ENCODE results near the gene NAT8.
"Not testable (repeated sequence)": the region's sequence is repeated elsewhere in the genome, so short reads cannot be mapped to it uniquely, and the experiment has no call there.

NAT8 gene

GRCh38 chr2:73614105-73614504, 28.1 kb downstream of the NAT8 start:
- WGBS (ENCODE audit: extremely low coverage, insufficient coverage, low lambda C conversion rate): no CpG with 5 or more reads among the region's 3 CpGs
- Histone ChIP-seq H3K23ac (ENCODE audit: low read length) (no peak overlapping the region), H2BK120ac (ENCODE audit: low read depth, low read length) (no peak overlapping the region), H3K27me3 (ENCODE audit: insufficient read depth, low read length, poor library complexity) (no peaks in the 10 kb centered on the region), H2BK15ac (replicated peaks; ENCODE audit: low read depth) (no peak overlapping the region), H3K79me1 (ENCODE audit: low read length) (no peaks in the 10 kb centered on the region), H3K36me3 (ENCODE audit: control insufficient read depth, insufficient read depth, low read length) (no peaks in the 10 kb centered on the region), H3K56ac (ENCODE audit: low read length) (no peak overlapping the region), H3K9ac (ENCODE audit: low read length) (no peak overlapping the region), H4K8ac (ENCODE audit: low read depth, low read length) (no peak overlapping the region), H3K4me2 (ENCODE audit: low read length) (no peak overlapping the region), H2BK5ac (ENCODE audit: low read length) (no peak overlapping the region), H3K18ac (ENCODE audit: low read length) (no peak overlapping the region), H4K5ac (ENCODE audit: low read length) (no peak overlapping the region), H3K79me2 (ENCODE audit: control insufficient read depth, insufficient read depth, low read length) (no peaks in the 10 kb centered on the region), H3K4me1 (ENCODE audit: control insufficient read depth, low read depth, low read length) (no peaks in the 10 kb centered on the region), H2AK5ac (ENCODE audit: low read length) (no peak overlapping the region), H3K27ac (ENCODE audit: low read depth, low read length) (no peak overlapping the region), H3K4me3 (ENCODE audit: low read length) (no peak overlapping the region), H3K4ac (ENCODE audit: low read depth, low read length) (no peak overlapping the region)
- peak; percentile 6 for DNase-seq

GRCh38 chr2:73611867-73612266, 30.4 kb downstream of the NAT8 start:
- Histone ChIP-seq H2BK5ac (ENCODE audit: low read length) (no peak overlapping the region), H2BK120ac (ENCODE audit: low read depth, low read length) (no peak overlapping the region), H3K56ac (ENCODE audit: low read length) (no peak overlapping the region), H3K18ac (ENCODE audit: low read length) (no peak overlapping the region), H4K5ac (ENCODE audit: low read length) (no peak overlapping the region), H2BK15ac (replicated peaks; ENCODE audit: low read depth) (no peak overlapping the region), H3K79me1 (ENCODE audit: low read length) (no peaks in the 10 kb centered on the region), H3K4me2 (ENCODE audit: low read length) (no peak overlapping the region), H3K4me1 (ENCODE audit: control insufficient read depth, low read depth, low read length) (no peaks in the 10 kb centered on the region), H3K27me3 (ENCODE audit: insufficient read depth, low read length, poor library complexity) (no peaks in the 10 kb centered on the region), H3K23ac (ENCODE audit: low read length) (no peak overlapping the region), H3K27ac (ENCODE audit: low read depth, low read length) (no peak overlapping the region), H3K4me3 (ENCODE audit: low read length) (no peak overlapping the region), H4K8ac (ENCODE audit: low read depth, low read length) (no peak overlapping the region), H3K4ac (ENCODE audit: low read depth, low read length) (no peak overlapping the region), H3K9ac (ENCODE audit: low read length) (no peak overlapping the region), H2AK5ac (ENCODE audit: low read length) (no peak overlapping the region), H3K79me2 (ENCODE audit: control insufficient read depth, insufficient read depth, low read length) (no peaks in the 10 kb centered on the region), H3K36me3 (ENCODE audit: control insufficient read depth, insufficient read depth, low read length) (no peaks in the 10 kb centered on the region)
- WGBS (ENCODE audit: extremely low coverage, insufficient coverage, low lambda C conversion rate): no CpG with 5 or more reads among the region's 1 CpG
- no peak for DNase-seq

GRCh38 chr2:73611193-73611592, 31.0 kb downstream of the NAT8 start:
- no peak overlapping the region for H2AK5ac ChIP-seq (ENCODE audit: low read length)
- no peak overlapping the region for H3K23ac ChIP-seq (ENCODE audit: low read length)
- H3K4me1 ChIP-seq (ENCODE audit: control insufficient read depth, low read depth, low read length): no peaks in the 10 kb centered on the region
- H2BK120ac ChIP-seq (ENCODE audit: low read depth, low read length): no peak overlapping the region
- H3K4me3 ChIP-seq (ENCODE audit: low read length): no peak overlapping the region
- no peaks in the 10 kb centered on the region for H3K27me3 ChIP-seq (ENCODE audit: insufficient read depth, low read length, poor library complexity)
- no peak overlapping the region for H2BK5ac ChIP-seq (ENCODE audit: low read length)
- H4K8ac ChIP-seq (ENCODE audit: low read depth, low read length): no peak overlapping the region
- no peak overlapping the region for H4K5ac ChIP-seq (ENCODE audit: low read length)
- no peak for DNase-seq
- WGBS (ENCODE audit: extremely low coverage, insufficient coverage, low lambda C conversion rate): no CpG with 5 or more reads among the region's 4 CpGs
- H3K4ac ChIP-seq (ENCODE audit: low read depth, low read length): no peak overlapping the region
- H2BK15ac ChIP-seq (replicated peaks; ENCODE audit: low read depth): no peak overlapping the region
- no peaks in the 10 kb centered on the region for H3K79me1 ChIP-seq (ENCODE audit: low read length)
- no peak overlapping the region for H3K56ac ChIP-seq (ENCODE audit: low read length)
- H3K36me3 ChIP-seq (ENCODE audit: control insufficient read depth, insufficient read depth, low read length): no peaks in the 10 kb centered on the region
- H3K79me2 ChIP-seq (ENCODE audit: control insufficient read depth, insufficient read depth, low read length): no peaks in the 10 kb centered on the region
- H3K9ac ChIP-seq (ENCODE audit: low read length): no peak overlapping the region
- H3K27ac ChIP-seq (ENCODE audit: low read depth, low read length): no peak overlapping the region
- no peak overlapping the region for H3K18ac ChIP-seq (ENCODE audit: low read length)
- H3K4me2 ChIP-seq (ENCODE audit: low read length): no peak overlapping the region

GRCh38 chr2:73610111-73610510, 32.1 kb downstream of the NAT8 start:
- H3K4me2 ChIP-seq (ENCODE audit: low read length): no peak overlapping the region
- no peak overlapping the region for H2BK15ac ChIP-seq (replicated peaks; ENCODE audit: low read depth)
- H2BK120ac ChIP-seq (ENCODE audit: low read depth, low read length): no peak overlapping the region
- H3K27ac ChIP-seq (ENCODE audit: low read depth, low read length): no peak overlapping the region
- H4K8ac ChIP-seq (ENCODE audit: low read depth, low read length): no peak overlapping the region
- no peak overlapping the region for H4K5ac ChIP-seq (ENCODE audit: low read length)
- no peak overlapping the region for H3K9ac ChIP-seq (ENCODE audit: low read length)
- H2BK5ac ChIP-seq (ENCODE audit: low read length): no peak overlapping the region
- H3K79me2 ChIP-seq (ENCODE audit: control insufficient read depth, insufficient read depth, low read length): no peaks in the 10 kb centered on the region
- no peak overlapping the region for H3K4me3 ChIP-seq (ENCODE audit: low read length)
- H3K4me1 ChIP-seq (ENCODE audit: control insufficient read depth, low read depth, low read length): no peaks in the 10 kb centered on the region
- no peaks in the 10 kb centered on the region for H3K36me3 ChIP-seq (ENCODE audit: control insufficient read depth, insufficient read depth, low read length)
- no peak overlapping the region for H3K56ac ChIP-seq (ENCODE audit: low read length)
- no peak overlapping the region for H3K23ac ChIP-seq (ENCODE audit: low read length)
- no peaks in the 10 kb centered on the region for H3K79me1 ChIP-seq (ENCODE audit: low read length)
- H3K4ac ChIP-seq (ENCODE audit: low read depth, low read length): no peak overlapping the region
- H3K18ac ChIP-seq (ENCODE audit: low read length): no peak overlapping the region
- no peaks in the 10 kb centered on the region for H3K27me3 ChIP-seq (ENCODE audit: insufficient read depth, low read length, poor library complexity)
- DNase-seq: no peak
- no CpG with 5 or more reads among the region's 3 CpGs for WGBS (ENCODE audit: extremely low coverage, insufficient coverage, low lambda C conversion rate)
- no peak overlapping the region for H2AK5ac ChIP-seq (ENCODE audit: low read length)

- not testable (repeated sequence) for H3K23ac ChIP-seq (ENCODE audit: low read length)
These were observed 37.6 kb downstream of the NAT8 start for GRCh38 chr2:73604589-73604988.

GRCh38 chr2:73603099-73603588, 39.1 kb downstream of the NAT8 start:
- H3K27me3 ChIP-seq (ENCODE audit: insufficient read depth, low read length, poor library complexity); H2AK5ac ChIP-seq (ENCODE audit: low read length); H4K8ac ChIP-seq (ENCODE audit: low read depth, low read length); H2BK5ac ChIP-seq (ENCODE audit: low read length); H3K36me3 ChIP-seq (ENCODE audit: control insufficient read depth, insufficient read depth, low read length); H3K23ac ChIP-seq (ENCODE audit: low read length); H2BK15ac ChIP-seq (replicated peaks; ENCODE audit: low read depth); H3K56ac ChIP-seq (ENCODE audit: low read length); H3K79me2 ChIP-seq (ENCODE audit: control insufficient read depth, insufficient read depth, low read length); DNase-seq; H3K18ac ChIP-seq (ENCODE audit: low read length); H3K4me2 ChIP-seq (ENCODE audit: low read length); H2BK120ac ChIP-seq (ENCODE audit: low read depth, low read length); H3K4me3 ChIP-seq (ENCODE audit: low read length); H4K5ac ChIP-seq (ENCODE audit: low read length); H3K79me1 ChIP-seq (ENCODE audit: low read length); H3K4ac ChIP-seq (ENCODE audit: low read depth, low read length); H3K27ac ChIP-seq (ENCODE audit: low read depth, low read length); H3K4me1 ChIP-seq (ENCODE audit: control insufficient read depth, low read depth, low read length); H3K9ac ChIP-seq (ENCODE audit: low read length): not testable (repeated sequence)
- WGBS (ENCODE audit: extremely low coverage, insufficient coverage, low lambda C conversion rate): no CpG with 5 or more reads among the region's 4 CpGs

More at GRCh38 chr2:73604589-73604988, 37.6 kb downstream of the NAT8 start:
- not testable (repeated sequence) for H3K18ac ChIP-seq (ENCODE audit: low read length); H2BK5ac ChIP-seq (ENCODE audit: low read length); H4K8ac ChIP-seq (ENCODE audit: low read depth, low read length); H2BK15ac ChIP-seq (replicated peaks; ENCODE audit: low read depth); H2BK120ac ChIP-seq (ENCODE audit: low read depth, low read length); H3K27me3 ChIP-seq (ENCODE audit: insufficient read depth, low read length, poor library complexity); H3K36me3 ChIP-seq (ENCODE audit: control insufficient read depth, insufficient read depth, low read length); H3K4me3 ChIP-seq (ENCODE audit: low read length); H4K5ac ChIP-seq (ENCODE audit: low read length); DNase-seq; H3K79me1 ChIP-seq (ENCODE audit: low read length); H3K4me2 ChIP-seq (ENCODE audit: low read length); H3K79me2 ChIP-seq (ENCODE audit: control insufficient read depth, insufficient read depth, low read length); H3K4ac ChIP-seq (ENCODE audit: low read depth, low read length); H3K27ac ChIP-seq (ENCODE audit: low read depth, low read length); H3K4me1 ChIP-seq (ENCODE audit: control insufficient read depth, low read depth, low read length); H3K9ac ChIP-seq (ENCODE audit: low read length); H2AK5ac ChIP-seq (ENCODE audit: low read length); H3K56ac ChIP-seq (ENCODE audit: low read length)
- WGBS (ENCODE audit: extremely low coverage, insufficient coverage, low lambda C conversion rate): no CpG with 5 or more reads among the region's 2 CpGs
